GM18526 (cell line): Measurements from ENCODE around the gene FBXL4.

ENCODE experiments used
- POLR2A ChIP-seq: IDR thresholded peaks from 3 replicates; pipeline ENCODE4 v1.6.1; 2011; ENCODE audit not compliant: insufficient read length; ENCODE audit errors: extremely low read depth

Gene FBXL4

DNA sequence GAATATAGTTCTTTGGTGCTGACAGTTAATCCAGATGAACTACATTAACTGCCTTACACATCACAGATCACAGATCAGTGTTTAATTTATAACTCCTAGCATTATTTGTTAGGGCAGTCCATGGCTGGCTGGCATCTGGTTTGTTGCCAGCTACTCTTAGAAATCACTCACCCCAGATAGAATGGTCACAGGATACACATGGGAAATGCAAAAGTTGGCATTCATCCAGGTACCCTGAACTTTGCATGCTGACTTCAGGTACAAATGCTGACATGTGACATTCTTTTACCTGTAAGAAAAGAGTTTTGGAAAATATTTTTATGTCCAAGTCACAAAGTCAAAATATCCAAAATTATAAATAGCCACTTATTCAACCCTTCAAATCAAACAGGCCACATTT, 20.2 kb downstream of the FBXL4 start:
- no peak for TF ChIP-seq POLR2A

DNA sequence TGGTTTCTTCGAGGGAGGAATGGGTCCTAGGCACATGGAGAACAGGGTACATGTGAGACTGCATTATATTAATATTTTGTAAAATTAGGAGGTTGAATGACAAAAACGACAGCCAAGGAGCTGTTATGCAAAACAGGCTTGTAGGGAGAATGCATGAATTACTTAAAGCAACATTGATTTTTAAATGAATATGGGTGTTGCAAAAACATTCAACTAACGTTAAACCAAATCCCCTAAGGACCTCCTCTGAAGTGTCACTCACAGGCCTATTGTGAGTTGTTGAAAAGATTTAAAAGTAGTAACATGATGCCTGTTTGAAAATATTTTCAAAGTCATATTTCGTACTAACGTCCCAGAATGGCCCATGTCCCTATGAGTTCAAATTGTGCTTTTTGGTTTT, 21.9 kb downstream of the FBXL4 start:
- TF ChIP-seq POLR2A = no peak

DNA sequence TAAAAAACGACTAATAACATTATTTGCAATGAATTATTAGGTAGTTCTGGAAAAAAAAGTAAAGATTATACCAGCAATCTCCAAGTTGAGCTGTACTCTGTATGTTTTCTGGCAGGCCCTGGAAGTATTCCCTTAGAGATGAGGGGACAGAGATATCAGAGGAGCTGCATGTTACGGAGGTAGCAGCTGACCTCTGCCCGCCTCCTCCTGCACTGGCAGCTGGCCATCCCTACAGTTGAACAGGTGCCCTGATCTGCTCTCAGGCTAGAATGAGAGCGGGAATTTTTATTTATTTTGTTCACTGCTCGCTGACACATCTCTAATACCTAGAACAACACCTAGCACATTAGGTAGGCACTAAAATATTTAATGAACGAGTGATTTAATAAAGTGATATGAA, 23.1 kb downstream of the FBXL4 start:
- no peak for TF ChIP-seq POLR2A

DNA sequence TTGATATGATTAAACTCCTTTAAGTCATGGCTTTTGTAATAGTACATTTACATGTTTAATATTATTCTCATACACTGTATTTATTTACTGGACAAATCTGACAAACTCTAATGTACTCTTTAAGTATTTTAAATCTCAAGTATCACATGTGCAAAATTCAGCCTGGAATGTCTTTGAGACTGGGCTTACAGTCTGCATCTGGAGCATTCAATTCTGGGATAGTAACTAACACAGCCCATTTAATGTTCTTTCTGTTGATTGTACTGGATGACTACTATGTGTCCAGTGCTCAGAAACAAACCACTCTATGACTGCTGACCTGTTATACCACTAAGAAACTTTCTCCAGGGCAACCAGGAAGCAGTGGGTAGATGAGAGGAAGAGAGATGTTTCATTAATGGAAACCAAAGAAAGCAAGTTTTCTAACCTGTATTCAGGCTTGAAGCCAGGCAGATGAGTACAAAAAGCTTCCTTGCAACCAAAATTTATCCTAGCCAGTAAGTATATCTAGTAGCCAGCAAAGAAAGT, 26.8 kb downstream of the FBXL4 start:
- TF ChIP-seq POLR2A = no peak

DNA sequence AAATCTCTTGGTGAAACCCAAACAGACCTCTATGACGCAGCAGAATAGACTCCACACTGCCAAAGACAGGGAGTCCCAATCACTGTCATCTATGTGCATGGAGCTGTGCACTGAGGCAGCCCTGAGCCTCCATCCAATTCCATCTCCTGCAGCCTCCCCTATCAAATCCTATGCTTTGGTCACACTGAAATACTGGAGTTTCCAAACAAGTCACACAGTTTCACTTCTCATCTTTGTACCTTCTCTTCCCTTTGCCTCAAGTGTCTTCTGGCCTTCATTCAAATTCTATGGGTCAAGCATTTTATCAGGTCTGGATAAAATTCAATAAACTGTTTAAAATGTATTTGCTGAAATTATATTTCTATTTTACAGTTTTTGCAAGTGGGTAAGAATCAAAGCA, 38.5 kb downstream of the FBXL4 start:
- no peak for TF ChIP-seq POLR2A

DNA sequence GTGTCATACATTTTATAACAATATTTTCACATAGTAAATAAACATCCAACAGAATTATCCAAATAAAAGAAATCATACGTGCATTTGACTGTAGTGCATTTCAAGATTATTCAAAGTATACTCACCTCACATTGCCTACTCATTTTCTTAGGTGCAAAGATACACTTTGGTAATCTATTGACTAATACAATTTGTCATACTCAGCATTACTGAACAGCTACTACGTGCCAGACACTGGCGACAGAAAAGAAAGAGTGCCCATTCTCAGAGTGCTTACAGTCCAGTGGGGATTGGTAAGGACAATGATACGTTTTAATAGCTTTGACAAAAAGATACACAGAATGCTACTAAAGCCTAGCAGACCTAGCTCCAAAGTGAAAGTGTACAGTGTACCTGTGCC, 42.0 kb downstream of the FBXL4 start:
- no peak for TF ChIP-seq POLR2A

DNA sequence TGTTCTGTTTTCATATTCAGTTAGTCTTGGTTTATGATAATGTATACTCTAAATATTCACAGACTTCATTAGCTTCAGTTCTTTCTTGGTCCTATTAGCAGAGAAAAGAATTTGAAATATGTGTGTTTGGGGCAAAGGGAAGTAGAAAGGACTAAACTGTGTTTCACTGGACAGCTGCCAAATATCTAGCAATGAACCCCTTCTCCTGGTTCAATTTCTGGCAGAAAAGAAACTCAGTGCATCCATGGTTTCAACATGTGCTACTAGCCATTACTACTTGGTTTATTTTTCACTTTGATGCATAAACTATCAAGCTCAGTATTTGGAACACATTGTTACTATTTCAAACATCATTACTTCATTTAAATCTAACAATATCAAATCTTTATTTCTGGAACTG, 43.6 kb downstream of the FBXL4 start:
- TF ChIP-seq POLR2A = no peak

DNA sequence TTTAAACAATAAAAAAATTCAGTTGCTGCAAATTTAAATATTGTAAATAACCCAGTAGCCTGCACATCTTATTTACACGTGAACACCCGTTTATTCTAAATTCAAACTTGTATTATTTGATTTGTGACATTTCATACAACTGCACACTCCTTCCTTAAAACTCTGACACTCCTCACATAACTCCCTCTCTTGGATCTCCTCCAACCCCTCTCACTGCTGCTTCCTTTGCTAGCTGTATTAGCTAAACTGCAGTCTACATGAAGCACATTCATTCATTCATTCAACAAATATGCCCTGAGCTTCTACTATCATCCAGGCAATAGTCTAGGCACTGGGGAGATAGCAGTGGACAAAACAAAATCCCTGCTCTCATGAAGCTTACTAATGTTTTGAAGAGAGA, 47.0 kb downstream of the FBXL4 start:
- TF ChIP-seq POLR2A = no peak

DNA sequence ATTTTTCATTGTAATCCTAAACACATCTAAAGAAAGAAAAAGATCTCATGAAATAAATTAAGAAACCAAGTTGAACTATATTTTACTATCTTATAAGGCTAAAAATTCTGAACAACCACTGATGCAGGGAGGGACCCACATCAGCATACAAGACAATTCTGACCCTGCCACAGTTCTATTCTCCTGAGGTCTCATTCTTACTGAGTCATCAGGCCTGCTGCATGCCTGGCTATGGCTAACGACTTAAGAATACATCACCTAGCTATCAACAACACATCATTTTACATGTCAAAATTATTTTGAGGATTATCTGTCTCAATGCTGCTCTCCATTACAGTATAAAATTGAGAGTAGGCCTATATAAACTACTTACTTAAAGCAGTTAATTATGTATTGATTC, 52.9 kb downstream of the FBXL4 start:
- TF ChIP-seq POLR2A = no peak

DNA sequence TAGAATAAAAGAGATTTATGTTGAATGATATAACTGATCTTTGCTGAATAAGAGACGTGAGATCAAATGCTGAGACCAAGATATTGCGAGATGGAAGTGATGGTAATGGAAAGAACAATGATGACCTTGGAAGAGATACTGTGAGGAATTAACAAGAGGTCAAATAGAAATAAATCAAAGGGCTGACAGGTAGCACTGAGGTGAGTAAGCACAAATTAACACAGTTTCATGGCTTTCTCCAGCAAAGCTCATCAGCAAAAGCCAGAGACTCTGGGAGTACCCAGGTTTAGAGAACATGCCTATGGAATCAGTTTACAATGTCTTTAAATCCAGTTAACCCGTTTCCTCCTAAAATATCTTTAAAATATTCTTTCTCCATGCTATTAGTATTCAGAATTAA, 60.1 kb downstream of the FBXL4 start:
- no peak for TF ChIP-seq POLR2A

DNA sequence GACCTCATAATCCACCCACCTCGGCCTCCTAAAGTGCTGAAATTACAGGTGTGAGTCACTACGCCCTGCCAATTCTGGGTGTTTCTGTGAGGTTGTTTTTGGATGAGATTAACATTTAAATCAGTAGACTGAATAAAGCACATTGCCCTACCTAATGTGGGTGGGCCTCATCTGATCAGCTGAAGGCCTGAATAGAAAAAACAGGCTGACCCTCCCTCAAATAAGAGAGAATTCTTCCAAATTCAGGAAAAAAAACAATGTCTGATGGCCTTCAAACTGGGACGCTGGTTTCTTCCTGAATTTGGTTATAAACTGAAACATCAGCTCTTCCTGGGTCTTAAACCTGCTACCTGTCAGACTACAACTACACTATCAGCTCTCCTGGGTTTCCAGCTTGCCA, 62.4 kb downstream of the FBXL4 start:
- no peak for TF ChIP-seq POLR2A

DNA sequence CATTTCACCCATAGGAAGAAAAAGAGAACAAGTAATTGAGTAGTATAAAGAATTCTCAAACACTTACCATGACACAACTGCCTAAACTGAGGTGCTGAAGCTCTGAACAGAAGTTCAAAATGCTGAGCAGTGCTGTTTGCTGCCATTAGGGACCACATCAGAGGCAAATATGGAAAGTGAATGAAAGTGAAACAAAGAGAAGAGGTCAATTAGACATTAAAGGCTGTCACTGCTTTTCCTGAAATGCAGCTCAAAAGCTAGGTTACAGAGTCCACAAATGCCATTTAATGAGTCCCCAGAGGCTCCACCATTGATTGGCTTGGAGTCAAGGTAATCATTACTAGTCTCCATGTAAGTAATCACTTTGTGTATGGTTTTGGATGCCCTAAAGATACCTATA, 67.3 kb downstream of the FBXL4 start:
- no peak for TF ChIP-seq POLR2A

DNA sequence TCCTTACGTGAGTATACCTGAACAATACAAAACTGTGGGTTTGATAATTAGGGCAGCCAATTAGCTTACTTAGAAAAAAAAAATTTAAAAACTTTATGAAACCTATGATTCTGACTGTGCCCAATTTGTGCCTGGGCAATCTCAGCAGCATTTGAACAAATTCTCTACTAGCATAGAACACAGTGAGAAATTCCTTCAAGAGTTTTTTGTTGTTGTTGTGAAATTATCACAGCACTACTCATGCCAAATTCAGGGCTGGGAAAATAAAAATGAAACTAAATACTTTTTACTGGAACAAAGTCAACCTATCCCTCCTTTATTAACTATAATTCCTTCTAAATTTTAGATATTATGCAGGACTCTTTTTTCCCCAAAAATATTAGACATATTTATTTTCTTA, 70.5 kb downstream of the FBXL4 start:
- no peak for TF ChIP-seq POLR2A

DNA sequence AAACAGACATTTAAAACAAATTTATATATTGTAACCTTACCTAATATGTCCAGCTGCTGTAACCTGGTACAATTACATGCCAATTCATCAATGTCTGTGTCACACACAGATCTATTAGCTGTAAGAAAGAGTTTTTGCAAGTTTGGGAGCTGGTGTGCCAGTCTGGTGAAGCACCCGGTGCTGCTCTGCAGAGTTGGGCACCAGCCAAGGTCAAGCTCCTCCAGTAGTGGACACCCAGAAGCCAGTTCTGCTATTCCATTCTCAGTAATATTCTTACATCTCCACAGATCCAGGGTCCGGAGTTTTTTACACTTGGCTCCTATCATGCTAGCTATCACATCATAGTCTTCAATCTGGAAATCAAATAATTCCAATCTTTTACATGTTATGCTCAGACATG, 72.4 kb downstream of the FBXL4 start:
- no peak for TF ChIP-seq POLR2A

DNA sequence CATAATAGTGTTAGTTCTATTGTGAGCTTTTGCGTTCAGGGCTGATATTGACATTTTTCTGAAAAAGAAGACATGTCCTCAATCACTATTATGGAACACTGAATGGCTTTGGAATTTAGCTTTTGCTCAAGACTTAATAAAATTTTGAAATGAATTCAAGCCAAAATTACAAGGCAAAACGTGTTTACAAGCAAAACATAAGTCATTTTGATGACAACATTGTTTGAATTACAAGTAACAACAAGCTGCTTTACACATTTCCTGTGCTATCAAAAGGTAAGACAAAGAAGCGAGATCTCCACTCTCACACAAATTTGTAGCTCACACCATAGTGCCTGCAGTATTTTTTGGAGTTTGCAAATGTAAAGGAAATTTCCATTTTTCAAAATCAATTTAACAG, 75.9 kb downstream of the FBXL4 start:
- no peak for TF ChIP-seq POLR2A

DNA sequence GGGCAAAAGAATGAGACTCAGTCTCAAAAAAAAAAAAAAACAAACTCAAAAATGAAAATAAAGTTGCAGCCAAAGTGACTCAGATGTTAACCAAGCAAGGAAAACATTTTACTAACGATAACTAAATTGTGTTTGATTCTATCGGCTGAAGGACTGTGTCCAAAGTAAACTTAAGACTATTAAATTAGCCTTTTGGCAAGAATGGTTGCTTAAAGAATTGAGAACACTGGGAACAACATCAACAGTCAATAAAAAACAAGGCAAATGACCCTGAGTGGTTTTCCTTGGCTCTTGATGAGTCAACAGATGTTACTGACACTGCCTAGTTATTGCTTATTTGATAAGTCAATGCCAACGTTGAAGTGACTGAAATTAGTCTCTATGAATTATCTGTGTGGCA, 76.7 kb downstream of the FBXL4 start:
- no peak for TF ChIP-seq POLR2A

DNA sequence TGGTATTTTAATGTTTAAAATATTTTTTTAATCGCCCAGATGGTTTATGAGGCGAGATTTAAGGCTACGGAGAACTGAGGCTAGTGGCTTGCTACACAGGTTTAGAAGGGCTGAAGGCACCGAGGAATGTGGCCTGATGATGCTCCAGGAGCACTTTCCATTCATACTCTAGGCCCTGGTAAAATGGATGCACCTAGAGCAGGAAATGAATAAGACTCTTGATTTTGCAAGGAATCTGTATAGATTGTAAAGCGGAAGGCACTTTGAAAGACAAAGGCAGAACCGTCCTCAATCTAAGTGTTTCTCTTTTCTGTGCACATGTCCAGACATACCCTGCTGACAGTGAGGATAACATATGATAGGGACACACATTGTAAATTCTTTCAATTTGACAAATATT, 83.2 kb downstream of the FBXL4 start:
- no peak for TF ChIP-seq POLR2A

DNA sequence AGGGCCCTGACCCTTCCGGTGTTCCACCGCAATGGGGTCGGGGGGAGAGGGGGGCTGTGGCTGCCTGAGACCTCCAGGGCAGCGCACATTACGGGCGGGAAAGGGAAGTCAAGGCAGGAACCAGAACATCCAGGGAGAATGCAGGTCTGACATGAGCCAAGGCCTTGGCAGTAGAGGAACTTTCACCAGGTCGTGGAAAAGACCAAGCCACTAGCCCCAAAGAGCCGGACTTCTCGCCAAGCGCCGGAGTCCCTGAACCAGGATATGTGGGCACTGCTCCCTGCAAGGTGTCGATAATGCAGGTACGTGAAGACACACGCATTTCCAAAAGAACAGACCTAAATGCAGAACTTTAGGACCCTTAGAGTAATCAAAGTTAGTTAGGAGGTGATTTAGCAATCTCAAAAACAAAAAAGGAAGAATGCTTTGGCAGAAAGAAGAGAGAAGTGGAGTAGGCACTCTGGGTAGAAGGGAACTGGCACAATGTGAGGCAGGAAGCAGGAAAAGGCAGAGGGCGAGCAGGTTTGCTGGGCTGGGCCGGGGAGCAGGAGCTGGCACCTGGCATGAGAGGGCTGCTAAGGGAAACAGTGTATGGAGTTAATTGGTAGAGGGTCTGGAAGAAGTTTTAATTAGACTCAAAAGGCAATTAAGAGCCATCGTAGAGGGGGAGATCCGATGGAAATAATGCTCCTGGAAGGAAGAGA, 99.1 kb downstream of the FBXL4 start:
- TF ChIP-seq POLR2A = no peak
